Glutamatergic neuron (in vitro differentiated cells): ENCODE measurements around the gene UAP1L1. TPM values are rescaled to one million over a fixed set of nuclear protein-coding genes. Genes with fewer than 3 reads are reported as not detected.
"Not testable (repeated sequence)": the region's sequence is repeated elsewhere in the genome, so short reads cannot be mapped to it uniquely, and the experiment has no call there.

Source experiments
- DNase-seq: peaks from one replicate; pipeline ENCODE4 v3.0.0; 2022
- H3K27ac Mint-ChIP-seq: one replicate; pipeline ENCODE4 v1.8.0; 2020; ENCODE audit warnings: mild to moderate bottlenecking, mixed read lengths, inconsistent platforms; ENCODE audit not compliant: unreplicated experiment
- H3K27me3 Mint-ChIP-seq: one replicate; pipeline ENCODE4 v1.8.0; 2020; ENCODE audit warnings: mild to moderate bottlenecking, moderate library complexity, mixed read lengths, inconsistent platforms; ENCODE audit not compliant: unreplicated experiment
- H3K36me3 Mint-ChIP-seq: one replicate; pipeline ENCODE4 v1.8.0; 2020; ENCODE audit warnings: mild to moderate bottlenecking, mixed read lengths, inconsistent platforms; ENCODE audit not compliant: unreplicated experiment
- H3K4me1 Mint-ChIP-seq: one replicate; pipeline ENCODE4 v1.8.0; 2020; ENCODE audit warnings: mild to moderate bottlenecking, low read depth, mixed read lengths, inconsistent platforms; ENCODE audit not compliant: unreplicated experiment
- H3K4me3 Mint-ChIP-seq: one replicate; pipeline ENCODE4 v1.8.0; 2020; ENCODE audit warnings: mild to moderate bottlenecking, mixed read lengths, inconsistent platforms; ENCODE audit not compliant: unreplicated experiment
- H3K9me3 Mint-ChIP-seq: one replicate; pipeline ENCODE4 v1.8.0; 2020; ENCODE audit warnings: mild to moderate bottlenecking, moderate library complexity, mixed read lengths, inconsistent platforms; ENCODE audit not compliant: unreplicated experiment
- total RNA-seq: library from RNA; stranded (reverse); fragmentation: NEBNext Ultra II Directional; extraction: Animal tissue kit (Norgen Biotek cat#: 25700); gene quantifications from one replicate; pipeline ENCODE4 v1.2.1, GENCODE V29; 2021; ENCODE audit not compliant: unreplicated experiment
- TF ChIP-seq, protein P1 (sequence below): fragments of 200-600 bp; sonication (generic); IDR thresholded peaks from one replicate; pipeline ENCODE4 v1.5.0; 2021; ENCODE audit not compliant: partially characterized antibody, unreplicated experiment

Gene UAP1L1
- total RNA-seq, 1 donor from 2014 or later, result 5.1 TPM

DNA sequence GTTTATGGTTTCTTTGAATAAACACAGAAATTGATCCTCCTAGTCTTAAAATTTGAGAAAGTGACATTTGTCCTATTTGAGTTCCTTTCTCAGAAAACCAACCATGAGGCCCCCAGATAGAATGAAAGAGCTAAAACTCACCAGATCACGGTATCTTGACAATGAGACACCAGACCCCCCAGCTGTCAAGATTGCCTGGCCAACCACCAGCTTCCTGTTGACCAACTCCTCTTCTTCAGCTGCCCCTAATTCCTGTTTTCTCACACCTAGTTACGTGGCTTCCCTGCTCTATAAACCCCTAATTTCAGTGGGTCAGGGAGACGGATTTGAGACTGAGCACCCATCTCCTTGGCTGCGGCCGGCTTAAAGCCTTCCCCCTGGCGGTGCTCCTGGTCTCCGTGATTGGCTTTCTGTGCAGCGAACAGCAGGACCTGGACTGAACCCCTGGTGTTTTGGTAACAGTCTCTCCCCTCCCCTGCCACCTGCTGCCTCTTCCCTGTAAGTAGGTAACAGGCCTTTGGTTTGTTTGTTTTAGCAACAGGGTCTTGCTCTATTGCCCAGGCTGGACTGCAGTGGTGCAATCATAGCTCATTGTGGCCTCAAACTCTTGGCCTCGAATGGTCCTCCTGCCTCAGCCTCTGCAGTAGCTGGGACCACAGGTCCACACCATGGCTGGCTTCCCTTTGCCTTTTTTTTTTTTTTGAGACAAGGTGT, 18.6 kb upstream of the UAP1L1 start:
- Mint-ChIP-seq H3K27ac (no peak overlapping the region), H3K27me3 (peaks cover 10% of the 10 kb centered on the region), H3K4me3 (no peak overlapping the region), H3K36me3 (no peaks in the 10 kb centered on the region), H3K4me1 (peaks cover 2% of the 10 kb centered on the region), H3K9me3 (peaks cover 8% of the 10 kb centered on the region)
- TF ChIP-seq, protein P1, sequence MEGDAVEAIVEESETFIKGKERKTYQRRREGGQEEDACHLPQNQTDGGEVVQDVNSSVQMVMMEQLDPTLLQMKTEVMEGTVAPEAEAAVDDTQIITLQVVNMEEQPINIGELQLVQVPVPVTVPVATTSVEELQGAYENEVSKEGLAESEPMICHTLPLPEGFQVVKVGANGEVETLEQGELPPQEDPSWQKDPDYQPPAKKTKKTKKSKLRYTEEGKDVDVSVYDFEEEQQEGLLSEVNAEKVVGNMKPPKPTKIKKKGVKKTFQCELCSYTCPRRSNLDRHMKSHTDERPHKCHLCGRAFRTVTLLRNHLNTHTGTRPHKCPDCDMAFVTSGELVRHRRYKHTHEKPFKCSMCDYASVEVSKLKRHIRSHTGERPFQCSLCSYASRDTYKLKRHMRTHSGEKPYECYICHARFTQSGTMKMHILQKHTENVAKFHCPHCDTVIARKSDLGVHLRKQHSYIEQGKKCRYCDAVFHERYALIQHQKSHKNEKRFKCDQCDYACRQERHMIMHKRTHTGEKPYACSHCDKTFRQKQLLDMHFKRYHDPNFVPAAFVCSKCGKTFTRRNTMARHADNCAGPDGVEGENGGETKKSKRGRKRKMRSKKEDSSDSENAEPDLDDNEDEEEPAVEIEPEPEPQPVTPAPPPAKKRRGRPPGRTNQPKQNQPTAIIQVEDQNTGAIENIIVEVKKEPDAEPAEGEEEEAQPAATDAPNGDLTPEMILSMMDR, result no peak
- no peak for DNase-seq

DNA sequence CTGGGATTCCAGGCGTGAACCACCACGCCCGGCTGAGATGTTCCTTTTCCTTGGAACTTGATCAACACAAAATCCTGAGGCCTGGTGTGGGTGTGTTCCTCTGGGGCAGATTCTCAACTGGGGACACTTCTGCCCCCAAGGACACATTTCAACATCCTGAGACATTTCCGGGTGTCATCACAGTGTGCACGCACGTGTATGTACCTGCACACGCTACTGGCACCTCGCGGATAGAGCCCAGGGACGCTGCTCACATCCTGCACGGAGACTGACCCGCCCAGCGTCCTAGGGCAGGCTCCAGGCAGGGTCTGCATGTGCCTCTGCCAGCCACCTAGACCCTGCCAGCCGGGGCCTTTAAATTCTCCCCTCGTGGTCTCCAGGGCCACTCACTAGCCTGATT, 14.9 kb upstream of the UAP1L1 start:
- H3K9me3 Mint-ChIP-seq, result peaks cover 8% of the 10 kb centered on the region
- DNase-seq, result no peak
- H3K4me1 Mint-ChIP-seq, result no peaks in the 10 kb centered on the region
- H3K36me3 Mint-ChIP-seq, result no peaks in the 10 kb centered on the region
- TF ChIP-seq, protein P1, result no peak
- H3K4me3 Mint-ChIP-seq, result no peak overlapping the region
- H3K27ac Mint-ChIP-seq, result no peak overlapping the region
- H3K27me3 Mint-ChIP-seq, result peaks cover 5% of the 10 kb centered on the region

DNA sequence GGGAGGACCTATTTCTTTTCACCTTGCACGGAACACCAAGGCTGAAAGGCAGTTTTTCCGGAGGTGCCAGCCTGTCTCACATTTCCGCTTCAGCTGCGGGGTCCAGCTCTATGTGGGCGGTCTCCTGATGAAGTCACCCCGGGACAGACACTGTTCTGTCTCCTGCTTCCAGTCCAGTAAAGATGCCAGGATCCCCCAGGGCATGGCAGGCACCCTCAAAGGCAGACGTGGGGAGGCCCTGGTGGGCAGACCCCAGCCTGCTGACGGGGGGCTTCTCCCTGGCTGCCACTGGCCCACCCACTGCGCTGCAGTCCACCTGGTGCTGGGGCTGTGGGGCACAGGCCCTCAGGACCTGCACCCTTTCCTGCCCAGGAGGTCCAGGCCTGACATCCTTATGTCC, 14.5 kb upstream of the UAP1L1 start:
- H3K36me3 Mint-ChIP-seq, H3K4me1 Mint-ChIP-seq, H3K4me3 Mint-ChIP-seq, DNase-seq, H3K27ac Mint-ChIP-seq, H3K27me3 Mint-ChIP-seq, H3K9me3 Mint-ChIP-seq: not testable (repeated sequence)

DNA sequence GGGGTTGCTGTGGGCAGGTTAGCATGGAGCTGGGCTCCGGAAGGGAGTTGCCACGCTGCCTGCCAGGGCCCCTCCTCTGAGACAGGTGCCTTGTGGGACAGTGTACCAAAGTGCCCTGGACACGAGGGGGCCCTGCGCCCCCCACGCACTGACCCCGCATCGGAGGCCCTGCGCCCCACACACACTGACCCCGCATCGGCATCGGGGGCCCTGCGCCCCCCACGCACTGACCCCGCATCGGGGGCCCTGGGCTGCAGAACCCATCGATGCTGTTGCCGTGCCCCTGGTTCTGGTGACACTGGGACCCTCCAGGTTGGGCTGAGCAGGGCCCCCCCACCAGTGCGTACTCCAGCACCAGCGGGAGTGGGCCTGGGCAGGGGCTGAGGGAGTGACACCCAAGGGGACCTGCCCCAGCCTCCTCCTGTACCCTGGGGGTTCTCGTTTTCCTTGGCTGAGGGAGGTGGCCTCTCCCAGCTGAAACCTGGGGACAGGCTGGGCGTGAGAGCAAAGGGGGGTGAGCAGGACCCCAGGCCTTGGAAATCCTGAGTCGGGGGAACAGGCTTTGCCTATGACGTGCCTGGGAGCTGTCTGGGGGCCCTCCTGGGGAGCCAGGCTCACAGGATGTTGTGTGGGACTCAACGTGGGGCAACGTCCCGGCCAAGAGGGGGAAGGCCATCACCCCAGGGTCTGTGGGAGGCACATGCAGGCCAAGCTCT, 13.8 kb upstream of the UAP1L1 start:
- peaks cover 3% of the 10 kb centered on the region for H3K9me3 Mint-ChIP-seq
- peaks cover 3% of the 10 kb centered on the region for H3K4me1 Mint-ChIP-seq
- H3K4me3 Mint-ChIP-seq, result no peak overlapping the region
- no peaks in the 10 kb centered on the region for H3K36me3 Mint-ChIP-seq
- DNase-seq, result no peak
- H3K27ac Mint-ChIP-seq, result no peak overlapping the region
- TF ChIP-seq, protein P1, result no peak
- no peaks in the 10 kb centered on the region for H3K27me3 Mint-ChIP-seq

DNA sequence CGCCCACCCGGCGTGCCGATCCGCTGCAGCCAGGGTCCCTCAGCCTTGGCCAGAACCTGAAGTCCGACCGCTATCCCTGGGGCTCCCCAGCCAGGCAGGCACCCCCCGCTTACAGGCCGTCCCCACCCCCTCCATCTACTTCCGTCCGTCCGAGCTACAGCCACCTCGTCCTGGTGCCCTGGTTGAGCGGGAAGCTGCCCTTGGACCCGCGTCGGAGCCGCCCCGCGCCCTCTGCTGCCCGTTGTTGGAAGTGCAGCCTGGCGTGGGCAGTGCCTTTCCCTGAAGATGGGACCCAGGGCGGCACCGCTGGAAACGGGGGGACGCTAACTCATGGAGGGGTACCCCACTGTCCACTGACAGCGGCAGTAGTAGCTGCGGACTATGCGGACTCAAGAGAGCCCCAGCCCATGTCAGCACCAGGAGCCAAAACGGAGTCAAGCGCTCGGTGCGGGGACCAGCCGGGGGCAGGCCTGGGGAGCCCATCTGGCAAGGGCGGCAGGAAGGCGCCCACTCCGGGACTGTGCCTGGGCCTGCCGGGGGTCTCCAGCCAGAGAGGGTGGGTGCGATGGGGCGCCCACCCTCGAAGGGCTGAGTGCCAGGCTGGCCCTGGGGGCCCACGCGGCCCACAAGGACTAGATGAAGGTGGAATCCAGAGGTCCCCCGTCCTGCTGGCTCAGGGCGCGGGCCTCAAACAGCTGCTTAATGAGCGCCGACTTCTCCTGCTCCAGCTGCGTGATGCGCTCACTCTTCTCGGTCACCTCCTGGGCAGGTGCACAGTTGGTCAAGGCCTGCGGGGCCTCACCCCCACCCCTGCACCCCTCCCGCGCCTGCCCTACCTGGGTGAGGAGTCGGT, 13.1 kb upstream of the UAP1L1 start:
- peak; percentile 86 for DNase-seq
- H3K9me3 Mint-ChIP-seq, result peaks cover 3% of the 10 kb centered on the region
- TF ChIP-seq, protein P1, result peak; percentile 98
- H3K27me3 Mint-ChIP-seq, result no peaks in the 10 kb centered on the region
- no peak overlapping the region for H3K27ac Mint-ChIP-seq
- peaks cover 3% of the 10 kb centered on the region for H3K4me1 Mint-ChIP-seq
- H3K4me3 Mint-ChIP-seq, result no peak overlapping the region
- H3K36me3 Mint-ChIP-seq, result no peaks in the 10 kb centered on the region
